SK-N-MC (cell line): ENCODE results near the gene TACC3.

Experiments used
- DNase-seq: peaks from one replicate; pipeline ENCODE4 v3.0.0-alpha.2; 2011; ENCODE audit warnings: low read depth, low spot score
- H3K27ac ChIP-seq: fragments of 200-600 bp; sonication (generic); 2 replicates; pipeline ENCODE4 v1.5.1; 2016; ENCODE audit warnings: mixed run types
- H3K36me3 ChIP-seq: fragments of 200-600 bp; sonication (generic); 2 replicates; pipeline ENCODE4 v1.6.1; 2017; ENCODE audit warnings: antibody characterized with exemption, low read length, mixed read lengths; ENCODE audit not compliant: insufficient read depth
- H3K4me3 ChIP-seq: fragments of 200-600 bp; sonication (generic); 2 replicates; pipeline ENCODE4 v1.5.1; 2016
- H3K9ac ChIP-seq: fragments of 200-600 bp; sonication (generic); 2 replicates; pipeline ENCODE4 v1.8.0; 2017; ENCODE audit warnings: mixed run types, mixed read lengths; ENCODE audit not compliant: insufficient read length
- H3K9me3 ChIP-seq: fragments of 200-600 bp; sonication (generic); 2 replicates; pipeline ENCODE4 v1.6.1; 2017; ENCODE audit warnings: low read depth, mild to moderate bottlenecking, antibody characterized with exemption, low read length, moderate library complexity, mixed read lengths
- EZH2 ChIP-seq: fragments of 200-600 bp; sonication (generic); IDR thresholded peaks from one replicate; pipeline ENCODE4 v1.6.1; 2017; ENCODE audit warnings: antibody characterized with exemption
- FOXP2 ChIP-seq: optimal IDR thresholded peaks from 2 replicates; pipeline ENCODE3; 2011; ENCODE audit warnings: mild to moderate bottlenecking, moderate library complexity; ENCODE audit not compliant: insufficient read depth; ENCODE audit errors: extremely low read length, control extremely low read depth
- POLR2AphosphoS5 ChIP-seq: IDR thresholded peaks from 2 replicates; pipeline ENCODE4 v1.6.1; 2012; ENCODE audit warnings: mild to moderate bottlenecking, low read depth, low read length, borderline replicate concordance

The TACC3 gene

GRCh38 chr4:1792158-1792831 is 71.0 kb downstream of the TACC3 start:
- Histone ChIP-seq H3K9ac (no peak overlapping the region), H3K27ac (no peak overlapping the region)

DNA sequence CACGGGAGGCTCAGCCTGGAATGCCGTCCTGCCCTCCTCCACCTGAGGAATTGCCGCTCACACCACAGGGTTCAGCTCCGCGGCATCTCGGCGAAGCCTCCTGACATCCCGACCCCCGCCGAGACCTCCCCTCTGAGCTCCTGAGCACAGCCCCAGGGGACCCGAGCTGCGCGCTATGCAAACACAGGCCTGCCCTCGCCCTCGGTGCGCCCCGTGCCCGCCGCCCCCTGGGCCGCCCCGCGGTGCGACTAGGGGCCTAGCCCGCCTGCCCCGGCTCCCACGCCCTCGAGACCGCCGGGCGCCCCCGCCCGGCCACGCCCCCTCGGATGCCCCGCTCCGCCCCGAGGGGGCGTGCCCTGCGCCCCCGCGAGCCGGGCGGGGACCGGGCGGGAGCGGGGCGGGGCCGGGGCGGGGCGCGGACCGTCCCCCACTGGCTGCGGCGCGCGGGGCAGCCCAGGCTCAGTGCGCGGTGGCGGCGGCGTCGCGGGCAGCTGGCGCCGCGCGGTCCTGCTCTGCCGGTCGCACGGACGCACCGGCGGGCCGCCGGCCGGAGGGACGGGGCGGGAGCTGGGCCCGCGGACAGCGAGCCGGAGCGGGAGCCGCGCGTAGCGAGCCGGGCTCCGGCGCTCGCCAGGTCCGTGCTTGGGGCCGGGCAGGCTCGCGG is 71.6 kb downstream of the TACC3 start, which contains the start of gene FGFR3:
TSS of gene FGFR3 (plus strand) at position 462 of the 664 bp plus-strand sequence. CDS start 642 bp downstream, outside the sequence.
- peak within 1 kb of the TSS; percentile 94 for H3K4me3 ChIP-seq
- H3K36me3 ChIP-seq: no peaks in the 10 kb centered on the region
- peak within 1 kb of the TSS; percentile 73 for H3K9ac ChIP-seq
- H3K9me3 ChIP-seq: no peaks in the 10 kb centered on the region
- no peak for DNase-seq
- H3K27ac ChIP-seq: no peak within 1 kb of the TSS
- TF ChIP-seq FOXP2: no peak
- no peak for TF ChIP-seq POLR2AphosphoS5
- no peak for TF ChIP-seq EZH2

More at GRCh38 chr4:1792158-1792831, 71.0 kb downstream of the TACC3 start:
- no peak for DNase-seq
- Histone ChIP-seq H3K36me3 (no peaks in the 10 kb centered on the region), H3K9me3 (no peaks in the 10 kb centered on the region), H3K4me3 (peak overlapping the region; percentile 61; the same call in 1 of the 2 replicates)
- no peak for TF ChIP-seq FOXP2
- TF ChIP-seq POLR2AphosphoS5: no peak

- DNase-seq: no peak
- no peaks in the 10 kb centered on the region for H3K9me3 ChIP-seq
- no peaks in the 10 kb centered on the region for H3K36me3 ChIP-seq
- no peak overlapping the region for H3K27ac ChIP-seq
- peak overlapping the region; percentile 94 for H3K4me3 ChIP-seq
- peak overlapping the region; percentile 59 for H3K9ac ChIP-seq
- TF ChIP-seq POLR2AphosphoS5: no peak
- TF ChIP-seq EZH2: no peak
- no peak for TF ChIP-seq FOXP2
Measured at GRCh38 chr4:1793496-1793840, 72.1 kb downstream of the TACC3 start.

DNA sequence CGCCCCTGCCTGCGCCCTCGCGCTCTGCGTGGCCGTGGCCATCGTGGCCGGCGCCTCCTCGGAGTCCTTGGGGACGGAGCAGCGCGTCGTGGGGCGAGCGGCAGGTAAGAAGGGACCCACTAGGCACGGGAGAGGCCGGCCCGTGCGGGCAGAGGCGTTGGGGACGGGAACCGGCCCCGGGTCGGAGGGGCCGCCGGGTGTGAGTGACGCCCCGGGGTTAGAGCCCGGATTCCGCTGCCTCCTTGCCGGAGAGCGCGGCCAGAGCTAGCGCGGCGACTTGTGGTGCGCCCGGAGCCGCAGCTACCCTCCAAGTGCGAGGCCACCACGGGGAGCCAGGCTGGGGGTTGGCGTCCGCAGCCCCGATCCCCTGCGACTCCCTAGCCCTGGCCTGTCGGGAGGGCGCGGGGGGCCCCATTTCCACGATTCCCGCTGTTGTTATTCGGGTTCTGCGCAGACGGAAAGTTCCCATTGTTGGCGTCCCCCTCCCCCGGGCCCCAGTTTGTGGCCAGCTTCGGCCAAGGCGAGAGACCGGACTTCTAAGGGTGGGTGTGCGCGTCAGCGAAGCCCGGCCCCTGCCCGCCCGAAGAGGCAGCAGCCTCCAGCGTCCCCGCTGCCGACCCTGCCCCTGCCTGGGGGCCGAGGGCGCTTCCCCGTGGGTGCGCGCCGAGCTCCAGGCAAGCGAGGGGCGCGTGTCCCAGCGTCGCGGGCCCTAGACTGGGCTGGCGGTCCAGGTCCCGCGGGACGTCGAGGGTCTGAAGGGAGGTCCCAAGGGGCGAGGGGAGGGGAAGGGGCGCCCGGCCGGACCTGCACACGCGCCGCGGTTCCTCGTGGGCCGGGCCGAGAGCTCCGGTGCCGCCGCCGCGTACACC is 72.9 kb downstream of the TACC3 start:
- TF ChIP-seq POLR2AphosphoS5: no peak
- no peak for TF ChIP-seq FOXP2
- TF ChIP-seq EZH2: no peak
- Histone ChIP-seq H3K9ac (peak overlapping the region; percentile 73), H3K4me3 (peak overlapping the region; percentile 94), H3K36me3 (no peaks in the 10 kb centered on the region), H3K27ac (no peak overlapping the region), H3K9me3 (no peaks in the 10 kb centered on the region)
- DNase-seq: no peak
